ENCODE data around the gene ITGA2.
A peak's percentile ranks its signal among the peaks of the same experiment; 100 is the strongest.

The ITGA2 gene

GRCh38 chr5:53055365-53055764, 66.2 kb downstream of the ITGA2 start:
- DNase-seq (ENCODE audit: low spot score), result no peak

DNA sequence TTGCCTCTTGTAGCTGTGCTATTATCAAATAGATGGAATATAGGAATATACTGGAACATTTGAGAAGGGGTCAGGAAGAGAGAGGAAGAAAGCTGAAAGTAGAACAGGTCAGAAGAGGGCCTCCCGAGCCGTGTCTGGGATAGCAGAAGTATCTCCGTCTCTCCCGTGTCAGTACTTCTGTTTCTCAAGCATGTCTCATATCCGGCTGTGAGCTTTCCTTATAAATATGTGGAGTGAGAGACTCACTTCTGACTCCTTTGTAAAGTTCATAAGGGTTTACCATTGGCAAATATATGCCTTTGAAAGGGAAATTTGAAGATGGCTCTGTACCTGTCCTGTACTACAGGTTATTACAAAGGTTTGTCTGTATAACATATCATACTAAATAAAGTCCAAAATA, 70.1 kb downstream of the ITGA2 start:
- DNase-seq (ENCODE audit: low spot score), result no peak

DNA sequence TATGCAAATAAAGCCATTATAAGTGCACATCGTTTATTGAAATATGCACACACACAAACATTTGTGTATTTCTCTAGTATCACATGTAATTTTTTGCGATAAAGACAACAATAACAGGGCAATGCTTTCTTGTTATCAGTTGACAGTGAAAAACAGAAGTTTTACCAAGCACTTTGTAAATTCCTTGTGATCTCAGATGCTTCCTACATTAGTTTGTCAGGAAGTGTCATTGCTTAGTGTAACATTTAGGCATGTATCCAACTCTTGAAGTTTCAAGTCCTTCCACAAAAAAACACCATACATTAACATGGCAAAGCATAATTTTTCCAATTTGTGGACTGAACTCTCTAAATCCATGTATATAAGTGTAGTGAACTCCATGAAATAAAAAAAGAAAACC, 74.0 kb downstream of the ITGA2 start:
- no peak for DNase-seq (ENCODE audit: low spot score)

DNA sequence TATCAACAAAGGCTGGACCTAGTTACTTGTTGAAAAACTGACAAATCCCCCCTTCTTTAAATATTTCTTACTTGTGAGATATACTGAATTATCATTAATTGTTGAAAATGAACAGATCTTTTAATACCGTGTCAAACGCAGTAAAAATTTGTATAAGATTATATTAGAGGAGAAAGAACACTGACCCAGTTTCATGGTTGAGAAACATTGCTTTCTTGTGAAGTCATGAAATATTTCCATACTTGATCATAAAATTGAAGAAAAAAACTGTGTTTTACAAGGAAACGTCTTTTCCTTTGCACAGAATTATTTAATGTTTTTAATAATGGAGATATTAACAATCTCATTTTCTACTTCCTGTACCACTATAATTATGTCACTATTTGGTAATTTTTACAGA, 74.6 kb downstream of the ITGA2 start:
- DNase-seq (ENCODE audit: low spot score), result no peak

DNA sequence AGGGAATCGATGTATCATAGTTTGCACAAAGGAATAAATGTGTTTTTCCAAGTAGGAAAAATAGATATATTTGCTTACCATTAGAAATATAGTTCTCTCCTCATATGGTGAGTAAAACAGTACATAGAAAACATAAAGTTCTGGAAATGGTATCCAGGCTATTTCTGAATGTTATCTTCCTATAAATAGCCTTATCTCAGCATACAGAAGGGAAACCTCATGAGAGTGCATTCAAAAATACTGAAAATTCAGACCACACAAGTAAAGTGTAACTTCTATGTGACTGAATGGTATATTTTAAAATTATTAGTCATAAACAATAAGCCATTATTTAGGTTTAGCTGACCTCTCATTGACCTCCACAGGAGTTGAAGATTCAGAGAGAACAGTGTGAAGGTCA, 76.9 kb downstream of the ITGA2 start:
- no peak for DNase-seq (ENCODE audit: low spot score)

DNA sequence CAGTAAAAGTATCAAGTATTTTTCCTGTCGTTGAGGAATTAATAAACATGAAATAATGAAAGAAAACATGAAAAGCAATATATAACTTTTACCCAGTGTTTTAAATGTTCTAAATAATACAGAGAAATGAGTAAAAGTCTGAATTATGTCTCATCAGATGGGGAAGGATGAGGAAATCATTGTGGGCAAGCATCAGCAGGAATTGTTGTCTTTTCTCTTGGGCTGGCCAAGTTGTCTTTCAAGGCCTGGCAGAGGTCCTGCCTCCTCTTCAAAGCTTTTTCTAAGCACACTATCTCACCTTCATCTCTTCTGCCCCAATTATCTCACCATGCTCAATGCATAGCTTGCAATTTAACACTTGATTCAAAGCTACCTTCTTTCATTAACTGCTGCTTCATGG, 78.5 kb downstream of the ITGA2 start:
- no peak for DNase-seq (ENCODE audit: low spot score)

GRCh38 chr5:53068291-53068836, 79.2 kb downstream of the ITGA2 start:
- DNase-seq (ENCODE audit: low spot score), result no peak

- DNase-seq (ENCODE audit: low spot score), result no peak
Observed at GRCh38 chr5:53069626-53070025, 80.5 kb downstream of the ITGA2 start.

GRCh38 chr5:53071298-53071697, 82.1 kb downstream of the ITGA2 start:
- DNase-seq (ENCODE audit: low spot score), result no peak

DNA sequence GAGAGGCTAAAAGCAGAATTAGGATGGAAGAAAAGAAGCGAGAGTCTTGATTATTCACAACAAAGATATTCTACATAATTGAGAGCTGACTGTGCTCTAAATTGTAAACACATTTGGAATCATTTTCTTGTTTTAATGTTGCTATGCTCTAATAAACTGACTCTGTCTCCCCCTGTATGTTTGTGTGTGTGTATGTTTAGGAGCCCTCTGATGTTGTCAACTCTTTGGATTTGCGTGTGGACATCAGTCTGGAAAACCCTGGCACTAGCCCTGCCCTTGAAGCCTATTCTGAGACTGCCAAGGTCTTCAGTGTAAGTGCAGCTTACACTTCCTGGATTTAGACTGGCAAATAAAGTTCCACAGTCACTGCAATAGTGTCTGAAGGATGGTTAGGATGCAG, 82.6 kb downstream of the ITGA2 start:
- no peak for DNase-seq (ENCODE audit: low spot score)

DNA sequence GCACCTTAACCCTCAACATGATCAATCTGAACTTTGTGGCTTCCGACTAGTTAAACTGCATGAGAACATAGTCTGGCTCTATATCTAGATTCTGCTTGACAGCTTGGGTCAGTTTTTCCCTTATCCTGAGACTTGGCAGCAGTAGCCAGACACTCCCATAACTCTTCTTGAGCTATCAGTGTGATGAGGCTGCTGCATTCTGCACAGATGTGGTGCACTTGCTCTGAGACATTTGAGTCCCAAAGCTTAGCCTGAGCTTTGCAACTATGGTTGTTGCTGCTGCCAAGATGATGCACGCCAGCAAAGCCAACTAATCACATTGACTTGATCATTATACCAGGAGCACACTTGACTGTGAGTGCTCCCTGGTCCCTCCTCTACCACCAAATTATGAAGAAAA, 84.2 kb downstream of the ITGA2 start:
- no peak for DNase-seq (ENCODE audit: low spot score)

DNA sequence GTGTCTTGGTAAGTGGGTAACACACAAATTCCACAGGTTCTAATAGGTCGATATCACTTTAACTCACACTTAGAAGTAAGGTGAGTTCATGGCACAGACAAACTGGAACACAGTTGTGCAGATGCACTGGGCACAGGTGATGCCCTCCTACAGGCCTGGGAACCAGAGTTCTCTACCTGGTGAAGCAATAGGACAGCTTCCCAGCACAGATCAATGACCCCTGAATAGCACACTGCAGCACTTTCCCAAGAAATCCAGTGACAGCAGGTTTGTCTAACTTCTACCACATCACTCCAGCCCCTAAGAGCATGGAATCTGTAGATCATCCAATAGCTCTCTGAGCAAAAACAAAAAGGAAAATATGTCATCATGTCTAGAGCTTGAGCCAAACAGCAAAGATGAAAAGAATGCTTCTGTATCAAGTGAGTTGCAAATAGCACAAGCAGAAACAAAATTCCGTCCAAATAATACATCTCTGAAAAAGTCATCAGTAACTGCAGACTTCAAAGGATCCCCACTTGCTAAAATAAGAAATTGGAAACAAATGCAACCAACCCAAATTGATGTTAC, 86.9 kb downstream of the ITGA2 start:
- DNase-seq (ENCODE audit: low spot score), result no peak

DNA sequence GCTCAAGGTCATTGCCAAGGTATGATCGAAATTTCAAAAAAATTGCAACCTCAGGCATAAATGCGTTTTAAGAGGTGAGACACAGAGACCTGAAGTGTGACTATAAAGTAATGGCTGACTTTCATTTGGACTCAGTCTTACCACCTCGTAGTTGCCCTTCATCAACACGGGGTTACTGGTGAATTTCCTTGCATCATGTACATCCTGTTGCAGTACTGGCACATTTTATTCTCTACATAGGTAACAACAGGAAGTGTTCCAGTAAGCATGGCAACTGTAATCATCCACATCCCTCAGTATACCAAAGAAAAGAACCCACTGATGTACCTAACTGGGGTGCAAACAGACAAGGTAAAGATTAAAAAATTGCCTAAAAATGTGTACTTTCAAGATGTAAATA, 91.1 kb downstream of the ITGA2 start:
- no peak for DNase-seq (ENCODE audit: low spot score)

GRCh38 chr5:53083927-53084326, 94.8 kb downstream of the ITGA2 start:
- no peak for DNase-seq (ENCODE audit: low spot score)

DNA sequence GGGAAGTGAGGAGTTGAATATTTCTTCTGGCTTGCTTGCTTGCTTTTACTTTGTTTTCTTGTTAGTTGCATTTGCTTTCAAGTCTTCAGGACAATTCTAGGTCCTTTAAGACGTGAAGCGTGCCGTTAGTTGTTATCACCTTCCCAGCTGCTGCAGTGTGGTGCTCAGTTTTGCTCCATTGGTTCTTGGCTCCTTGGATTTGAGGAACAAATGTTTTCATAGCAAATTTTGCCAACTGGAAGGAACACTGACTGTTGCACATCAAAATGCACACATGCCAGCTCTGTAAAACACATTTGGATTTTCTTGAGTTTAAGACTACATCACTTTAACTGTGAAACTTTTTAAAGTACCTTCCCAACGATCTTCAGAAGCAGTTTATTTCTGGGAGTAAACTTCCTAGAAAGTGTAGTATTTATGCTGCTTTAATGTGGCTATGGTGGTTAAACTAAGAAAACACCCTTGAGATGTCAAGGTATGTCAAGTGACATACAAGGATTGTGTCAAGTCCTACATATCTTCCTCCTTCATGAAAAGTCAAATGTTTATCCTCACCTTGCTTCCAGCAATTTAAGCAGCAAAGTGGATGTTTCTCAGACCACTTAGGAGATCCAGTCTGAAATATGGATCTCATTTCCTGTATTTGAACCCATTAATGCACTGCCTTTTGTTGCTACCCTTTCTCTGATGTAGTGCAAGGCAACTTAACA, 95.5 kb downstream of the ITGA2 start:
- DNase-seq (ENCODE audit: low spot score), result no peak

- no peak for DNase-seq (ENCODE audit: low spot score)
Observed at GRCh38 chr5:53087171-53087570, 98.0 kb downstream of the ITGA2 start.

DNA sequence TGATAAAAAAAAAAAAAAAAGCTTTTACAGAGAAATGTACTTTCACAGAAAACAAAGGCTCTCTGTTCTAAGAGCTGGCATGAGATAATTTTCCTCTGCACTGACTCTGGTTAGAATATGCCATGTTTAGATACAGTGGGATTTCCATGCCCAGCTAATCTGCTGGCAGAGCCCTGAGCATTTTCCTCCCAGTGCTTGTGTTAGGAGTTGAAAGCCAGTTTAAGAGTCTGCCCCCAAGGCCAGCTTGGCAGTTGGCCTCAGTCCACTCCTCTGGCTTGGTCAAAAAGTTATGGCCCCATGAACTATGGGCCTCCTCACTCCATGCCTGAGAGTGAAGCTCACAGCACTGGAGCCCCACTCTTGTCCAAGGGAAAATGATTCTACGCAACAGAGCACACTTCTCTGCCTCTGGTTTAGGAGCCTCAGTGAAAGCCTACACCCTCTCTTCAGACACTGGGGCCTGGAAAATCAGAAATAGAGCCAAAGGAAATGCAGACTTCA, 98.5 kb downstream of the ITGA2 start:
- no peak for DNase-seq (ENCODE audit: low spot score)

- no peak for DNase-seq (ENCODE audit: low spot score)
Observed at GRCh38 chr5:53089481-53089991, 100.4 kb downstream of the ITGA2 start.

DNA sequence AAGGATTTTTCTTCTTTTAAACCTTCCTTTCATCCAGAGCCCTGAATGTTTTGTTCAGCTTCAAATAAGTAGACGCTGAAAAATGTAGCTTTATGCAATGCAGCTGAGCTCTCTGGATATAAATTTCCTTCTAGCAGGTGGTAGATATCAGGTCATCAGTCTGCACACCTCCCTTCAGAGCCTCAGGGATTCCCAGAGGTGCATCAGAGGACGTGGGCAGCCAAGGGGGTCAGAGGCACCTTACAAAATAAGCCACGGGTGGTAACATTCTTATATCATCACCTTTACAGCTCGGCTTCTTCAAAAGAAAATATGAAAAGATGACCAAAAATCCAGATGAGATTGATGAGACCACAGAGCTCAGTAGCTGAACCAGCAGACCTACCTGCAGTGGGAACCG, 101.1 kb downstream of the ITGA2 start:
- no peak for DNase-seq (ENCODE audit: low spot score)

GRCh38 chr5:53091289-53091688, 102.1 kb downstream of the ITGA2 start:
- DNase-seq (ENCODE audit: low spot score), result no peak

DNA sequence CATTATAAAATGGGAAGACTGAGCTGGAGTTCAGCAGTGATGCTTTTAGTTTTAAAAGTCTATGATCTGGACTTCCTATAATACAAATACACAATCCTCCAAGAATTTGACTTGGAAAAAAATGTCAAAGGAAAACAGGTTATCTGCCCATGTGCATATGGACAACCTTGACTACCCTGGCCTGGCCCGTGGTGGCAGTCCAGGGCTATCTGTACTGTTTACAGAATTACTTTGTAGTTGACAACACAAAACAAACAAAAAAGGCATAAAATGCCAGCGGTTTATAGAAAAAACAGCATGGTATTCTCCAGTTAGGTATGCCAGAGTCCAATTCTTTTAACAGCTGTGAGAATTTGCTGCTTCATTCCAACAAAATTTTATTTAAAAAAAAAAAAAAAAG, 103.1 kb downstream of the ITGA2 start:
- DNase-seq (ENCODE audit: low spot score), result no peak

DNA sequence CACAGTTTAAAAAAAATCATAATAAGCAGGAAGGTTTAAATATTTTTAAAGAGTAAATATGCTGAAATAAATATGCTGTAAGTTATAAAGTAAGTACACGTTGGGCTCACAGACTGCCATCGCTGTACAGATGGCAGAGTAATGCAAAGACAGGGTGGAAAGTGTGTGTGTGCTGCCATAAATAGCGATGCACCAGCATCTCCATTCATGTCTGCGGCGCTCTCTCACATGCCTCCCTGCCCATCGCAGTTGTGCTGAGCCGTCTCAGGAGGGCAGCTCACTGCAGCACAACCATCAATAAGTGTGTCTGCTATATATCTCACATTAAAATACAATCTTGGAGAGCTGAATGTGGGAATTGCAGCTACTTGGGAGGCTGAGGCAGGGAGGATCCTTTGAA, 106.1 kb downstream of the ITGA2 start:
- DNase-seq (ENCODE audit: low spot score), result no peak

GRCh38 chr5:53095931-53096525, 106.9 kb downstream of the ITGA2 start:
- DNase-seq (ENCODE audit: low spot score), result peak; percentile 69

Data from hematopoietic multipotent progenitor cell treated with erythropoietin and hydrocortisone succinate and interleukin-3 and kit ligand, for 17 days (in vitro differentiated cells).